AG09309 (cell line): Measurements from ENCODE around the gene SCTR.

Source experiments
- DNase-seq: peaks from one replicate; pipeline ENCODE4 v3.0.0-alpha.2; 2010; ENCODE audit warnings: low read depth
- H3K4me3 ChIP-seq: 2 replicates; pipeline ENCODE4 v1.5.1; 2011; ENCODE audit warnings: mild to moderate bottlenecking, low read depth, low read length, moderate library complexity; ENCODE audit not compliant: control insufficient read depth
- TF ChIP-seq, protein P1 (sequence below): IDR thresholded peaks from 2 replicates; pipeline ENCODE4 v1.5.1; 2011; ENCODE audit warnings: mild to moderate bottlenecking, low read depth, low read length, inconsistent platforms; ENCODE audit not compliant: insufficient read depth, control insufficient read depth; ENCODE audit errors: missing control alignments

The SCTR gene

DNA sequence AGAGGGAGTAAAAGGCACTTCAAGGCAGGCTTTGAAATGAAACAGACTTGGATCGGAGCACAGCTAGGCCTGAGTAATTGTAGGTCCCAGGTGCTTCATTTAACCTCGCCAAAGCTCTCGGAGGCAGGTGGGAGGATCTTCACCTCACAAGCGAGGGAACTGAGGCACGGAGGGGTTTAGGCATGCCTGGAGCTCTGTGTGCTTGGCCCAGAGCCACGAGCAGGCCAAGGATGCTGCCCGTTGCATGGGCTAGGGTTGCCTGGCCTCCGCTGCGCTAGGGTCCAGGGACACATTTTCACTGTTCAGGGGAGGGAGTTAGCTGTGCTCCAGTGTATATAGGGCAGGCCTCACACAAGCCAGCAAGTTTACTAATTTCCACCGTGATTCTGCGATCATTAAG, 81.4 kb downstream of the SCTR start:
- H3K4me3 ChIP-seq = no peak overlapping the region
- TF ChIP-seq, protein P1, sequence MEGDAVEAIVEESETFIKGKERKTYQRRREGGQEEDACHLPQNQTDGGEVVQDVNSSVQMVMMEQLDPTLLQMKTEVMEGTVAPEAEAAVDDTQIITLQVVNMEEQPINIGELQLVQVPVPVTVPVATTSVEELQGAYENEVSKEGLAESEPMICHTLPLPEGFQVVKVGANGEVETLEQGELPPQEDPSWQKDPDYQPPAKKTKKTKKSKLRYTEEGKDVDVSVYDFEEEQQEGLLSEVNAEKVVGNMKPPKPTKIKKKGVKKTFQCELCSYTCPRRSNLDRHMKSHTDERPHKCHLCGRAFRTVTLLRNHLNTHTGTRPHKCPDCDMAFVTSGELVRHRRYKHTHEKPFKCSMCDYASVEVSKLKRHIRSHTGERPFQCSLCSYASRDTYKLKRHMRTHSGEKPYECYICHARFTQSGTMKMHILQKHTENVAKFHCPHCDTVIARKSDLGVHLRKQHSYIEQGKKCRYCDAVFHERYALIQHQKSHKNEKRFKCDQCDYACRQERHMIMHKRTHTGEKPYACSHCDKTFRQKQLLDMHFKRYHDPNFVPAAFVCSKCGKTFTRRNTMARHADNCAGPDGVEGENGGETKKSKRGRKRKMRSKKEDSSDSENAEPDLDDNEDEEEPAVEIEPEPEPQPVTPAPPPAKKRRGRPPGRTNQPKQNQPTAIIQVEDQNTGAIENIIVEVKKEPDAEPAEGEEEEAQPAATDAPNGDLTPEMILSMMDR = no peak
- DNase-seq = no peak

DNA sequence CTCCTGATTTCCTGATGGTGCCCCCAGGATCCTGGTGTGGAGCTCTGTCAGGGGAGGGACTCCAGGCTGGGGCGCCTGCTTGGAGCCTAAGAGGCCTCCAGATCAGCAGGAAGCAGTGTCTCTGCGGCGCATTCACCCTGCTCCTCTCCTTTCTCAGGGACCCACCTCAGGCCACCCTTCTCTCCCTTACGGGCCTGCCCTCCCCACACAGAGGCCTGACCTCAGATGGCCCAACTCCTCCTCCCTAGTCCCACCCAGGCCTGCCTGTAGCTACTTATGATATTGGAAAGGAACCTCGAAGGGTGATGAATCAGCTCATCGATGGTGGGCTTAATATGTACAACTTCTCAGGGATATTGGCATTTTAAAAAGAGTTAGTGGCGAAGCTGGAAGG, 82.1 kb downstream of the SCTR start:
- DNase-seq = no peak
- H3K4me3 ChIP-seq = no peak overlapping the region
- TF ChIP-seq, protein P1 = no peak

DNA sequence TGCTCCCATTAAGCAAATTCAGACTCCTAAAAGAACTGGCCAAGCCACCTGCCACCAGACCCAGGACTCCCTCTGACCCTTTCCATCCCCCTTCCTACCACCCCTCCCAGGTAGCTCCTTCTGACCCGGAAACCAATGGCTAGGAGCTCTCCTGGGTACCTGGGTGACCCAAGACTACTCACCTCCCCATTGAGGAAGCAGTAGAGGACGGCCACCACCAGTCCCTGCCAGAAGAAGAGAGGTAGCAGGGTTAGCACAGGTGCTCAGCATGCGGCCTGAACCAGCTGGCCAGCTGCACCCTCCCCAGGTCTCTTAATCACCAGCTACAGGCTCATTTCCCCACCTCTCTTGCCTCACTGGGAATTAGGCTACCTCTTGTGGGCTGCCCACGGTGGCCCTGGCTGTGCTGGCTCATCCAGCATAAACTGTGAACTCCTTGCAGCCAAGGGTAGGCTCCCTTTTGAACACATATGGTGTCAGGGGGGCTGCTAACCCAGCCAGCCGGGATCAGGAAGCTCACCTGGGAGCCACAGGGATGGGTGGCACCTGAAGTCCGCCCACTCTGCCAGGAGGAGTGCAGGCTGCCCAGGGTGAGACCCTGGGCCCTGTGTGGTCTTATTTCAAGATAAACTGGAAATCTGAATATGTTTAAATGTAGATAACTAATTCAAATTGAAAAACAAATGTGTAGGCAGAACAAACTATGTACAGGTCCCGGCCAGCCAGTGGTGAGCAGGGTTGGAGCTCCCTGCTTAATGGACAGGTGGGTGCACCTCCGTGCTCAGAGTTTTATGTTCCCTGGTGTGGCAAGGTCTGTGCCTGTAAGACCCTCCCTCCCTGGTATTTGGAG, 82.7 kb downstream of the SCTR start:
- no peak for DNase-seq
- H3K4me3 ChIP-seq = no peak overlapping the region
- TF ChIP-seq, protein P1 = no peak

DNA sequence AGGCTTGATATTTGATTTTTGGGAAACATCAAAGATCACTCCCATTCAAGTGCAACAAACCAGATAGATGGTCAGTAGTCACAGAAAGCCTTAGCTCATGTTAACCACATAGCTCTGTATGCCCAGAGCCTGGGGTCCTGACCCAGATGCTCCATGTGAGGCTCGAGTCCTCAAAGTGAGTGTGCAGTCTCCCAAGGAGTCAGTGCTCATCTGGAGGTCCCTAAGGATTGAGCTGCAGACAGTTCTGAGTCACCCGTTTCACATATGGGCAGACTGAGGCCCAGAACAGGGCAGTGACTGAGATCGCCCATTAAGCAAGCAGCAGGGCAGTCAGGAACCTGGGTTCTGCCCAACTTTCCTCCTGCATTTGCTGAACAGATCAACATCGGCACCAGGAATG, 83.4 kb downstream of the SCTR start:
- no peak overlapping the region for H3K4me3 ChIP-seq
- TF ChIP-seq, protein P1 = no peak
- DNase-seq = no peak

DNA sequence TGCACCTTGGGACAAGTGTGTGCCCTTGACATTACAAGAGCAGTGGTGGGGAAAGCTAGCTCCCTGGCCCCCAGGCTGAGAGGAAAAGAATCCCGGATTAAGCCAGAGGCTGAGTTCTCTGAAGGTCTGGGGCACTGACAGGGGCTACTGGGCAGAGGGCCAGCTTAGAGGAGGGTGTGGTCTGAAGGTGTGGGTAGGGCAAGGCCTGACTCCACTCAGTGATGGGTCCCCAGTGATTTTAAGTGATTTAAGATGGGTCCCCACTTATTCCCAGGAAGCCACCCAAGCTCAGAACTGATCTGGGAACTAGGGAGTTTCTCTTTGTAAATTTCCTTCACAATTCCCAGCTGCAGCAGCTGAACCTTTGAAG, 83.8 kb downstream of the SCTR start:
- DNase-seq = no peak
- H3K4me3 ChIP-seq = no peak overlapping the region
- TF ChIP-seq, protein P1 = no peak

DNA sequence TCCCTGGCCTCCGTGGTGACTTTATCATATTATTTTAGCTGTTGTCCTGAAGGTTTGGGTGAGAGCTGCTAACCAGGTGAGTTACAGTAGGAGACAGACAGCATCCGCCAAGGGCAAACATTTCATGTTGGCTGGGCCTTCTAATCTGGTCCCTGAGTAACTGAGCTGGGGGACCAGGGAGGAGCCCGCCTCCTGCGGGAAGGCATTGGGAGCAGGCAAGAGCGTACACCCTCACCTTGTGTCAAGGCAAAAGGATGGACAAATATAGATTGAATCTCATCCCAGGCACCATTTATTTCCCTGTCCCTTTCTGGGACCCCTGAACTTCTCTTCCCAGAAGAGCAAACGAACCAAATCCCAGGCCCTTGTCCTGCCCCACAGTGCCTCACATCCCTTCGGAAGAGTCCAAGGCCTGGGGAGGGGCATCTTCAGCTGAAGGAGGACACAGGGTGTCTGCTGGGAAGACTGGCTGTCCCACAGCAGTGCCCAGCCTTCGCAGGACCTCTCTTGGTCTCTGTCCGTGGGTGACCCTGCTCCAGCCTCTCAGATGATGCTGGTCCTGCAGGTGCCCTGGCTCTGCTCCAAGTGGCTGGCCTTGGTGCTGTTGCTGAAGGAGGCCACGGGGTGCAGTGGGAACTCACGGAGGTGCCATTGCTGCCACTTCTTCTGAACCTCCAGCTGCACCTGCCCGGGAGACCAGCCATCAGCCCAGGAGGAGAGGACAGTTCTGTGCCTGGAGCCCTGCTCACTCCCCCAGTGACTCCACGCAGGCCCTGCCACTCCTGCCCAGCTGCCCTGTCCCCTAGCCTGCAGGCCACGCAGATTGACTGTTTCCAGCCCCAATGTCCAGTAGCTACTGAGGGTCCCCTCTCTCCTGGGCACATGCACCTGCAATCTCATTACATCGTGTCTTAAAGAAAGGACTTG, 84.4 kb downstream of the SCTR start:
- DNase-seq = no peak

More for the DNA sequence above, 84.4 kb downstream of the SCTR start:
- TF ChIP-seq, protein P1 = no peak
- no peak overlapping the region for H3K4me3 ChIP-seq
